GM18858 (cell line): ENCODE measurements around the gene SEC24D.

ENCODE experiments used
- ATAC-seq: cut with Tn5 transposase; IDR thresholded peaks from one replicate; pipeline ENCODE4 v1.9.1; 2021; ENCODE audit not compliant: unreplicated experiment

SEC24D gene

GRCh38 chr4:118776157-118776954 lies 59.6 kb downstream of the SEC24D start:
- no peak for ATAC-seq

- ATAC-seq: no peak
Measured at GRCh38 chr4:118775405-118775804, 60.5 kb downstream of the SEC24D start.

- ATAC-seq: no peak
Measured at GRCh38 chr4:118774989-118775388, 60.9 kb downstream of the SEC24D start.

- ATAC-seq: no peak
Measured at GRCh38 chr4:118774321-118774720, 61.6 kb downstream of the SEC24D start.

GRCh38 chr4:118773429-118773792 lies 62.5 kb downstream of the SEC24D start:
- no peak for ATAC-seq

GRCh38 chr4:118772767-118773428 lies 63.0 kb downstream of the SEC24D start:
- ATAC-seq: no peak

- peak; percentile 71 for ATAC-seq
Measured at GRCh38 chr4:118772081-118772766, 63.7 kb downstream of the SEC24D start.

GRCh38 chr4:118770741-118771187 lies 65.2 kb downstream of the SEC24D start:
- no peak for ATAC-seq

- ATAC-seq: no peak
Measured at GRCh38 chr4:118769161-118769560, 66.8 kb downstream of the SEC24D start.

- no peak for ATAC-seq
Measured at GRCh38 chr4:118767109-118767508, 68.8 kb downstream of the SEC24D start.

GRCh38 chr4:118765399-118765798 lies 70.5 kb downstream of the SEC24D start:
- no peak for ATAC-seq

GRCh38 chr4:118762730-118763477 lies 73.0 kb downstream of the SEC24D start:
- ATAC-seq: no peak

- no peak for ATAC-seq
Measured at GRCh38 chr4:118762155-118762554, 73.8 kb downstream of the SEC24D start.

GRCh38 chr4:118761397-118762016 lies 74.4 kb downstream of the SEC24D start:
- no peak for ATAC-seq

- ATAC-seq: peak; percentile 99
Measured at GRCh38 chr4:118760493-118760892, 75.4 kb downstream of the SEC24D start.

GRCh38 chr4:118760092-118760491 lies 75.8 kb downstream of the SEC24D start:
- peak; percentile 6 for ATAC-seq

- ATAC-seq: no peak
Measured at GRCh38 chr4:118759481-118759880, 76.4 kb downstream of the SEC24D start.

GRCh38 chr4:118758293-118758692 lies 77.6 kb downstream of the SEC24D start:
- no peak for ATAC-seq

GRCh38 chr4:118757761-118758251 lies 78.1 kb downstream of the SEC24D start:
- no peak for ATAC-seq

GRCh38 chr4:118756958-118757357 lies 79.0 kb downstream of the SEC24D start:
- ATAC-seq: no peak

- ATAC-seq: no peak
Measured at GRCh38 chr4:118756429-118756828, 79.5 kb downstream of the SEC24D start.
